ENCODE results near the gene SH3RF3. TPM values are rescaled to one million over a fixed set of nuclear protein-coding genes. Genes with fewer than 3 reads are reported as not detected.

SH3RF3 gene
- total RNA-seq, 2 experiments from 2014 or later = 1.9 to 2.3 TPM

- ChIA-PET CTCF (no interaction called here), POLR2A (no interaction called here)
- H3K4me3 Mint-ChIP-seq = no peak overlapping the region
- no peak overlapping the region for H3K27ac Mint-ChIP-seq
- intact Hi-C loops (cut with micrococcal nuclease) = no loop called here
- H3K9me3 Mint-ChIP-seq = no peaks in the 10 kb centered on the region
- DNase-seq (no peak), ATAC-seq (no peak)
- H3K36me3 Mint-ChIP-seq (ENCODE audit: low read depth) = no peaks in the 10 kb centered on the region
- peaks cover 38% of the 10 kb centered on the region for H3K4me1 Mint-ChIP-seq (ENCODE audit: low read depth)
- TF ChIP-seq CTCF (IDR thresholded peaks at IDR 0.05) = no peak
- no peaks in the 10 kb centered on the region for H3K27me3 Mint-ChIP-seq
Measured at GRCh38 chr2:109352056-109352897, 223.3 kb downstream of the SH3RF3 start.

DNA sequence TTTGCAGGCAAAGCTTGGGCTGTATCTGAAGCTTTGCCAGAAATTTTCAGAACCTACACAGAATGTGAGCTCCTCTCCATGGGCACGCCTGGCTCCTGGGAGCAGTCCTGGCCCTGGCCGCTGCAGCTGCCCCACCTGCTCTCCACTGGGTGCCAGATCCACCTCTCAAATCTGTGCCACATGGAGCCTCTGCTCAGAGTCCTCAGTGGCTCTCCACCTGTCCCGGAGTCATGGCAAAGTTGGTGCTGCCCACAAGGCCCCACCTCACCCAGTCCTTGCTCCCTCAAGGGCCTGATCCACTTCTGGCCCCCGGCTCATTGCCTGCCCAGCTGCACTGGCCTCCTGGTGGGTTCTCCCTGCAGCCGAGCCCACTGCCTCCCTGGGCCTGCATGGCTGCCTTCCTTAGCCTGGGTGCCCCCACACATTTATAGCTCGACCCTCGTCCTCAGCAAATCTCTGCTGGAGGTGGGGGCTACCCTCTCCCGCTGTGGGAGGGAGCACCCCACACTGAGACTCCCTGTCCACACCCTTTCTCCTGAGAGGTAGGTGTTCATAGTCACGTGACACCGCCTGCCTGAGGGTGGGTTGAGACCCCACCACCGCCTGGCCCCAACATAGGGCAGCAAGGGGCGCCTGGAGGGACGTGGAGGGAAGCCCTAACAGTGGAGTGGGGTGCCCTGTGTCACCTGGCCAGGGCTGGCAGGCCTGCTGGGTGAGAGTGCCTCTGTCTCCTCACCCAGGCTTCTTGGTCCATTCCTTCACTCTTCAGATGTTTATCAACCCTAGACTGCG lies 224.1 kb downstream of the SH3RF3 start:
- ChIA-PET CTCF (no interaction called here), POLR2A (no interaction called here)
- peaks cover 4% of the 10 kb centered on the region for H3K36me3 Mint-ChIP-seq (ENCODE audit: low read depth)
- ATAC-seq (no peak), DNase-seq (no peak)
- TF ChIP-seq CTCF (IDR thresholded peaks at IDR 0.05) = no peak
- peaks cover 3% of the 10 kb centered on the region for H3K9me3 Mint-ChIP-seq
- H3K4me1 Mint-ChIP-seq (ENCODE audit: low read depth) = peaks cover 36% of the 10 kb centered on the region
- no peak overlapping the region for H3K27ac Mint-ChIP-seq
- intact Hi-C loops (cut with micrococcal nuclease) = no loop called here
- H3K4me3 Mint-ChIP-seq = no peak overlapping the region
- no peaks in the 10 kb centered on the region for H3K27me3 Mint-ChIP-seq

GRCh38 chr2:109353806-109354745 lies 225.1 kb downstream of the SH3RF3 start:
- no peak for TF ChIP-seq CTCF (IDR thresholded peaks at IDR 0.05)
- H3K27ac Mint-ChIP-seq = no peak overlapping the region
- peaks cover 6% of the 10 kb centered on the region for H3K36me3 Mint-ChIP-seq (ENCODE audit: low read depth)
- H3K9me3 Mint-ChIP-seq = peaks cover 8% of the 10 kb centered on the region
- no peak overlapping the region for H3K4me3 Mint-ChIP-seq
- intact Hi-C loops (cut with micrococcal nuclease) = no loop called here
- peaks cover 26% of the 10 kb centered on the region for H3K4me1 Mint-ChIP-seq (ENCODE audit: low read depth)
- ATAC-seq (no peak), DNase-seq (no peak)
- H3K27me3 Mint-ChIP-seq = no peaks in the 10 kb centered on the region
- ChIA-PET CTCF (no interaction called here), POLR2A (no interaction called here)

DNA sequence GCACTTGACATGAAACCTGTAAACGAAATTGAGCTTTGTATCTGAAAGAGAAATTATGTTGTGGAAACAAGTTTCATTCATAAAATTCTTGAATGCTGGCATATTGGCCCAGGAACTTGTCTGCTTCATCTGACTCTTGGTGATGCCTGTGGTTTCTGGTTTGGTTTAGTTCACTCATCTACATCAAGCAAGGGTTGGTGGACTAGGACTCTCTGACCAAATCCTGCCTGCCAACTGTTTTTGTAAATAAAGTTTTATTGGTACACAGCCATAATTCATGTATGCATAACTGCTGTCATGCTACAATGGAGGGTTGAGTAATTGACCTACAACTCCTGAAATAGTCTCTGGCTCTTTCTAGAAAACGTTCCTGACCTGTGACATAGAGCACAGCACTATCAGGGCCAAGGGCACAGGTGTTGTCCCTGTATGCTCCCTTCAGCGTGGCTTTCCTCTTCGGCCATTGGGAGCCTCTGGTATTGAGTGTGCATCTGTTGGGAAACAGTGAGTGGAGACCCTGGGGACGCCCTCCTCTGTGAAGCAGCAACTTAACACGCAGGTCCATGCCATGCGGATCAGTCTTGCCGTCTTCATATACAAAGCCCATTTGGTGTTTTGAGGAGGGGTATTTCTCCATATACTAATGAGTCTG lies 226.3 kb downstream of the SH3RF3 start:
- peaks cover 8% of the 10 kb centered on the region for H3K9me3 Mint-ChIP-seq
- ChIA-PET POLR2A (no interaction called here), CTCF (no interaction called here)
- ATAC-seq (no peak), DNase-seq (no peak)
- intact Hi-C loops (cut with micrococcal nuclease) = no loop called here
- H3K4me3 Mint-ChIP-seq = no peak overlapping the region
- H3K27ac Mint-ChIP-seq = no peak overlapping the region
- no peak for TF ChIP-seq CTCF (IDR thresholded peaks at IDR 0.05)
- peaks cover 14% of the 10 kb centered on the region for H3K4me1 Mint-ChIP-seq (ENCODE audit: low read depth)
- H3K36me3 Mint-ChIP-seq (ENCODE audit: low read depth) = peaks cover 6% of the 10 kb centered on the region
- no peaks in the 10 kb centered on the region for H3K27me3 Mint-ChIP-seq

Data from activated CD8-positive, alpha-beta T cell treated with anti-CD3 and anti-CD28 coated beads for 36 hours (primary cell).